ENCODE data around the gene SERPINB6.
A peak's percentile ranks its signal among the peaks of the same experiment; 100 is the strongest.
"Not testable (repeated sequence)": the region's sequence is repeated elsewhere in the genome, so short reads cannot be mapped to it uniquely, and the experiment has no call there.

Gene SERPINB6

DNA sequence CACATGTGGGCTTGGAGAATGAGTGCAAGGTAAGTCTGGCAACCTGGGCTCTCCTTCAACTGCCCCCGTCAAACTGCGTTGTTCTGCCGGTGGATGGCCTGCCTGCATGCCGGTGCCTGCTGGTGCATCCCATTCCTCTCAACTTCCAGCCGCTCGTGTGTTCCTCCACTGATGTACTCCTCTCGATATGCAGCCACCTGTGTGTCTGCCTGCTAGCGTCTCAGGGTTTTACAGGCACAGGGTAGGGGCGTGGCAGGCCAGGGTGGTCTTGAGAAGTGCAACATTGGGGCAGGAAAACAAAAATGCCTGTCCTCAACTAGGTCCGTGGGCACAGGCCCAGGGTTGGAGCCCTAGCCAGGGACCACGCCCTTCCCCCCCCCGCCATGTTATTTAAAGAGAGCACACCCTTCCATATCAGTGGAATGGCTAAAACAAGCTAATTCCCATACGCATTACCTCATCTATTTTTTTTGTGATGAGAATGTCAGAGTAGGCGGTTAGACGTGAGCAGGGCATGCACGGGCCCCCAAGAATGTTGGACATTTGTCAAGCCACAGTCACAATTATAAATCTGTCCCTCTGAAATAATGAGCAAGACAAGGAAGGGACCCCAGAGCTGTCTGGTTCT, 33.2 kb downstream of the SERPINB6 start:
- DNase-seq (ENCODE audit: low spot score): no peak

DNA sequence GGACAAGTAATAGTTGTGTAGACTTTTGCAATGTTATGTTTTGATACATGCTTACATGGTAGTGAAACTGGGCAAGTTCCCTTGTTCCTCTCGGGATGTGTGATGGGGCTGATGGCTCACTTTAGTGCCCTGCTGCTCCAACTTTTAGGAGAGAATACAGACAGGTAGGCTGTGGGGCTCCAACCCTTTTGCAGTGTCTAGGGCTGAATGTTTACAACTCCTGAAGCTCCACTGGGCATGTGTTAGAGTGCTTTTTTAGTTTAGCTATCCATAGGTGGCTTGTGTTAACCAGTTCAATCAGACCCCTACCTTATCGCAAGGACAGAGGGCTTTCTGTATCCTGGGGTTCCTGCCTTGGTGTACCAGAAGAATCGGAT, 33.8 kb downstream of the SERPINB6 start:
- no peak for DNase-seq (ENCODE audit: low spot score)

DNA sequence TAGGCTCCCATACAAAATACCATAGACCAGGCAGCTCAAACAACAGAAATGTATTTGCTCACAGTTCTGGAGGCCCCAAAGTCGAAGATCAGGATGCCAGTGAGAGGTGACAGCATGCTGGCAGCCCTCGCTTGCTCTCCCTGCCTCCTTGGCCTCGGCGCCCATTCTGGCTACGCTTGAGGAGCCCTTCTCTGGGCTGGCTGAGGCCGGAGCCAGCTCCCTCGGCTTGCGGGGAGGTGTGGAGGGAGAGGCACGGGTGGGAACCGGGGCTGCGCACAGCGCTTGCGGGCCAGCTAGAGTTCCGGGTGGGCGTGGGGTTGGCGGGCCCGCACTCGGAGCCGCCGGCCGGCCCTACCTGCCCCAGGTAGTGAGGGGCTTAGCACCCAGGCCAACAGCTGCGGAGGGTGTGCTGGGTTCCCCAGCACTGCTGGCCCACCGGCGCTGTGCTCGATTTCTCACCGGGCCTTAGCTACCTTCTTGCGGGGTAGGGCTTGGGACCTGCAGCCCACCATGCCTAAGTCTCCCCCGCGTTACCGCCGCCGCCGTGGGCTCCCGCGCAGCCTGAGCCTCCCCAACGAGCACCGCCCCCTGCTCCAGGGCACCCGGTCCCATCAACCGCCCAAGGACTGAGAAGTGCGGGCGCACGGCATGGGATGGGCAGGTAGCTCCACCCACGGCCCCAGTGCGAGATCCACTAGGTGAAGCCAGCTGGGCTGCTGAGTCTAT, 35.6 kb downstream of the SERPINB6 start:
- DNase-seq (ENCODE audit: low spot score): no peak

DNA sequence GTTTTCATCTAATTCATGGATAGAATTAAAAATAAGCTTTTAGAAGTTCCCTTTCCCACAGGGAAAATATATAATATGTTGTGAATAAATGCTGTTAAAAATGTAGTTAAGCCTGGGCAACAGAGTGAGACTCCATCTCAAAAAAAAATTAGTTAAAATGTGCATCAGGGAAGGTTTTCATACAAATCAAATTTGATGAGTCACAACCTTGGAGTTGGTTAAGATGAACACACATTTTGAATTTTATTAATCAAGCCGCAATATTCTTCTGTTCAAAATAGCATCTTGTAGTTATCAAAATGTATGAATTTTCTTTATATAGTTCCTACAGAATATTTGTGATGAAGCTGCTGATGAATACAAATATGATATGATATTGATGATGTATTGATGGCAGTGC, 37.3 kb downstream of the SERPINB6 start:
- no peak for DNase-seq (ENCODE audit: low spot score)

DNA sequence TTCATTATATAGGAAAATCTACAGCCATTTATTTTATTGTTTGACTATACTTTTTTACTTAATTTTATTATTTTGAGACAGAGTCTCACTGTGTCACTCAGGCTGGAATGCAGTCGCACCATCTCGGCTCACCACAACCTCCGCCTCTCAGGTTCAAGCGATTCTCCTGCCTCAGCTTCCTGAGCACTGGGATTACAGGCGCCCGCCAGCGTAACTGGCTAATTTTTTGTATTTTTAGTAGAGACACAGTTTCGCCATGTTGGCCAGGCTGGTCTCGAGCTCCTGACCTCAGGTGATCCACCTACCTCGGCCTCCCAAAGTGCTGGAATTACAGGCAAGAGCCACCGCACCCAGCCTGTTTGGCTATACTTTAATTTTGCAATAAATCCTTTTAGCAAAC, 38.5 kb downstream of the SERPINB6 start:
- DNase-seq (ENCODE audit: low spot score): not testable (repeated sequence)

DNA sequence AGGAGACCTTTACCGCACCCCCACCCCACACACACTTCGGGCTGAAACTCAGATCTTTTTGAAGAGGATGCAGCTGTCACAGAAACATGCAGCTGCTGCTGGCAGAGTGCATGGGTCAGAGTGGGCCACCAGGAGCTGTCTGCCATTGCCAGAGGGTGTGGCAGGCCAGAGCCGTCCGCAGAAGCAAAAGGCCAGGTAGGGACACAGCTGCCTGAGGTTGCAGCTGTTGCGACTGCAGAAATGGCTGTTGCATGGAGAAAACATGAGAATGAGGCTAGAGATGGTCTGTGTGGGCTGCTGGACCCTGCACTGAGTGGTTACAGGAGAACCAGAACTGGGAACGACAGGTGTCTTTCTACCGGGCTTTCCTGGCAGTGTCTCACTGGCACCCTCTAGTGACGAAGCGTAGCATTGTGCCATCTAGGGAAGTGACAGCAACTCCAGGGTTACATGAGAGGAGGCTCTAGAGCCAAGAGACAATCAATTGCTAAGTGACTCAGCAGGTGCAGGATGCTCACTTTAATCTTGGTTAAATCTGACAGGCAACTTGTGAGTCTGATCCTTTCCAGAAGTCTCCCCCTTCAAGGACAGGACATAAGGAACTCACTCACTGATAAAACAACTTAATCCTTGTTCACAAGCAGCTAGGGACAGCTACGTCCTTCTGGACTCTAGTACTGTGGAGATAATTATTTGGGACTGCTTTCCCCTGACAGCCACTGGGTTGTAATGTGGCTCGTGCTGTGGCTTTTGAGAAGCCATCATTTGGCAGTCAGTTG, 39.2 kb downstream of the SERPINB6 start:
- peak; percentile 94 for DNase-seq (ENCODE audit: low spot score)

DNA sequence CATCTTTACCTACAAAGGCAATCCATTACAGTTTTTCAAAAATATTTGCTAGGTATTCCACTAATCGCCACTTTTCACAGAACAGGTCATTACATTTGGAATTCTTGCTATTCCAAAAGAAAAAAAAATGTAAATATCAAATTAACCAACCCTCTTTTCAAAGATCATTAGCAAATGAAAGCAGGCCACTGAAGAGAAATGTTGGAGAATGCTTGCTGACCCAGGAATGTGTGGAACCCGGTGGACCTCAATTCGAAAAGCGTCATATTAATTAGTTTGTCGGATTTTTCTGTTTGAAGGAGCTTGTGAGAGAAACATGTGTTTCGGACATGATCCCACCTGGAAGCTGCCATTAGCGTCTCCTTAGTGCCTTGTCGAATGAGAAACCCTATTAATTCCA, 40.3 kb downstream of the SERPINB6 start:
- DNase-seq (ENCODE audit: low spot score): no peak

DNA sequence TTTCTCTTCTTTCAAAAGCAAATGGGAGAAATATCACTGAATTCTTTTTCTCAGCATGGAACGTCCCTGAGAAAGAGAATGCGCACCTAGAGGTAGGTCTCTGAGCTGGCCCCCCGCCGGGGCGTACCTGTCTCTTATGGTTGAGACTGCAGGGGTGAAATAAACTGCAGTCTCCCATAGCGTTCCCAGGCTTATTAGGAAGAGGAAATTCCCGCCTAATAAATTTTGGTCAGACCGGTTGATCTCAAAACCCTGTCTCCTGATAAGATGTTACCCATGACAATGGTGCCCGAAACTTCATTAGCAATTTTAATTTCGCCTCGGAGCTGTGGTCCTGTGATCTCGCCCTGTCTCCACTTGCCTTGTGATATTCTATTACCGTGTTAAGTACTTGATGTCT, 43.4 kb downstream of the SERPINB6 start:
- DNase-seq (ENCODE audit: low spot score): not testable (repeated sequence)

DNA sequence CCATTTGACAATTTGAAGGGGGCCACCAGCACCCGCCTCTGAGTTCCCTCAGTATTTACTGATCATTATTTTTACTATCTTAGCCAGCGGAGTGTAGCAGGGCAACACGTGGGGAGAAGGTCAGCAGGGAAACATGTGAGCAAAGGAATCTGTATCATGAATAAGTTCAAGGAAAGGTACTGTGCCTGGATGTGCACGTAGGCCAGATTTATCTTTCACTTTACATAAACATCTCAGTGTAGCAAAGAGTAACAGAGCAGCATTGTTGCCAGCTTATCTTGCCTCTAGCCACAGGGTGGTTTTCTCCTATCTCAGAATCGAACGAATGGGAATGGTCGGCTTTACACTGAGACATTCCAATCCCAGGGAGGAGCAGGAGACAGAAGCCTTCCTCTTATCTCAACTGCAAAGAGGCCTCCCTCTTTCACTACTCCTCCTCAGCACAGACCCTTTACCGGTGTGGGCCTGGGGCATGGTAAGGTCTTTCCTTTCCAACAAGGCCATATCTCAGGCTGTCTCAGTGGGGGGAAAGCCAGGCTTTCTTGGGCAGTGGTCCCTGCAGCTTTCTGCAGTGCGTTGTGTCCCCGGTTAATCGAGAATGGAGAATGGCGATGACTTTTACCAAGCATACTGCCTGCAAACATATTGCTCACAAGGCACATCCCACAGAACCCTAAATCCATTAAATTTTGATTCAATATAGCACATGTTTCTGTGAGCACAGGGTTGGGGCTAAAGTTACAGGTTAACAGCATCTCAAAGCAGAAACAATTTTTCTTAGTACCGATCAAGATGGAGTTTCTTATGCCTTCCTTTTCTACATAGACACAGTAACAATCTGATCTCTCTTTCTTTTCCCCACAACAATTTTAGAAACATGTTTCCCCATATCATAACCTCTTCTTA, 45.3 kb downstream of the SERPINB6 start:
- not testable (repeated sequence) for DNase-seq (ENCODE audit: low spot score)

DNA sequence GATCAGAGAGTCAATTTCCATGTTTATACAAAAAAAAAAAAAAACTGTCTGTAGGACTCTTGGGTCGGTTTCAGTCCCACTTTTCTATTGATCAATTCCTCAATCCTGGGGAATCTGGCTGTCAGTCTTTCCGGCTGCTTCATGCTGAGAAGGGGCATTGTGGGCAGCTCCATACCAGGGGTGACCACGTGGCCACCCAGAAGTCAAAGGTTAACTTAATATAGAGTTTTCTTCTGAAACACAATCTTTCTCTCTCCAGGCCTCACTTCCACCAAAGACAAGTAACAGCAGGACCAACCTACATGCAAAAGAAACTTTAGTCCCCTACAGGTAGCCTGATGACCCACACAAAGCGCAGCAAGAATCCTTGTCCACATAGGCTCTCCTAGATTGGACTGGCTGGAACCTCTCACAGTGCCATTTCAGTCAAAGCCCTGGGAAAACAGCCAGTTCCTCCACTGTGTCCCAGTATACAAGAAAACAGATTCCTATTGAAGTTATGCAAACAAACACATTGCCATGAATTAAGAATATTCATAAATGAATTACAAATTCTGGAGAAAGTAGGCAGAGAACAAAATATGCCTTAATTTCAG, 49.7 kb downstream of the SERPINB6 start:
- DNase-seq (ENCODE audit: low spot score): no peak

DNA sequence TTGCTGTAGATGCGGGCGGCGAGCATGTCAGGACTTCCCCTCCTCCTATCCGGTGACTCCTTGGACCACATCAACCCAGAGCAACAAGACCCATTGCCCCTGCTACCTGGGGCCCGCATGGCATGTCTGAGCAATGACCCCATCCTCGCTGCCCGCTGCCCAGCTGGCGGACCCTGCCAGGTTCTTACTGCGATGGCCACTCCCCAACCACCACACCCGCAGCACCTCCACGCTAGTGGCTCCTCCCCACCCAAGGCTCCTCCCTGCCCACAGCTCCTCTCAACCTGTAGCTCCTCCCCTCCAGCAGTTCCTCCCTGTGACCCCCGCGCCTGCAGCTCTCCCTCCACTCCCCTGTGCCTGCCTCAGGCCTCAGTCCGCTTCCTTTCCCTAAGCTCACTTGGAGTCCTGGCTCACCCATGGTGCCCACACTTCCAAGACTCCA, 50.7 kb downstream of the SERPINB6 start:
- no peak for DNase-seq (ENCODE audit: low spot score)

DNA sequence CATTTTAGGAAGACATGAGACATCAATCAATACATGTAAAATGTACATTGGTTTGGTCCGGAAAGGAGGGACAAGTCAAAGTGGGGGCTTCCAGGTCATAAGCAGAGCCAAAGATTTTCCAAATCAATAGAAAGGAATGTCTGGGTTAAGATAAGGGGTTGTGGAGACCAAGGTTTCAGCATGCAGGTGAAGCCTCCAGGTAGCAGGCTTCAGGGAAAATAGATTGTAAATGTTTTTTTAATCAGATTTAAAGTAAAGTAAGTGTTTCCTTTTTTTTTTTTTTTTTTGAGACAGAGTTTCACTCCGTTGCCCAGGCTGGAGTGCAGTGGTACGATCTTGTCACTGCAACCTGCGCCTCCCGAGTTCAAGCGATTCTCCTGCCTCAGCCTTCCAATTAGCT, 51.5 kb downstream of the SERPINB6 start:
- no peak for DNase-seq (ENCODE audit: low spot score)

DNA sequence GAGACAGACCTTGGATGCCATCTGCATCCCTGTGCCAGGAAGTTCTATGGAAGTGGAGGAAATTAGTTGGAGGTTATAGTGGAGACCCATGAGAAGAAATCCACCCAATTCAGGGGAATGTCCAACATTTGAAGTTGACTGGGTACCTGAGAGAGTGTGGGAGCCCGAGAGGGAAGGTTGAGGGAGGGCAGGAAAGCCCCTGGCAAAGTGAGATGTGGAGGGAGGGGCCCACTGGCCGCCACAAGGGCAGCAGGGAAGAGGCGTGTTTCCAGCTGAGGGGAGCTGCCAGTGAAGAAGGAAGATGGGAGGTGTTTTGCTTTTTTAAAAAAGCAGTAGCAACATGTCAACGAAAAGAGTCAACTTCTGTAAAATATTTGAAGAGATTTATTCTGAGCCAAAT, 52.0 kb downstream of the SERPINB6 start:
- no peak for DNase-seq (ENCODE audit: low spot score)

DNA sequence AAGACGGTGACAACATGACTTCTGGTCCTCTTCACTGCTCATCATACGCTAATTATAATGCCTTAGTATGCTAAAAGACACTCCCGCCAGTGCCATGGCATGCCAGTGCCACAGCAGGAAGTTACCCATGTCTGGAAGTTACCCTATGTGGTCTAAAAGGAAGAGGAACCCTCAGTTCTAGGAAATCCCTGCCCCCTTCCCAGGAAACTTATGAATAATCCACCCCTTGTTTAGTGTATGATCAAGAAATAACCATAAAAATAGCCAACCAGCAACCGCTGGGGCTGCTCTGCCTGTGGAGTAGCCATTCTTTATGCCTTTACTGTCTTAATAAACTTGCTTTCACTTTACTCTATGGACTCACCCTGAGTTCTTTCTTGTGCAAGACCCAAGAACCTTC, 52.4 kb downstream of the SERPINB6 start:
- no peak for DNase-seq (ENCODE audit: low spot score)

DNA sequence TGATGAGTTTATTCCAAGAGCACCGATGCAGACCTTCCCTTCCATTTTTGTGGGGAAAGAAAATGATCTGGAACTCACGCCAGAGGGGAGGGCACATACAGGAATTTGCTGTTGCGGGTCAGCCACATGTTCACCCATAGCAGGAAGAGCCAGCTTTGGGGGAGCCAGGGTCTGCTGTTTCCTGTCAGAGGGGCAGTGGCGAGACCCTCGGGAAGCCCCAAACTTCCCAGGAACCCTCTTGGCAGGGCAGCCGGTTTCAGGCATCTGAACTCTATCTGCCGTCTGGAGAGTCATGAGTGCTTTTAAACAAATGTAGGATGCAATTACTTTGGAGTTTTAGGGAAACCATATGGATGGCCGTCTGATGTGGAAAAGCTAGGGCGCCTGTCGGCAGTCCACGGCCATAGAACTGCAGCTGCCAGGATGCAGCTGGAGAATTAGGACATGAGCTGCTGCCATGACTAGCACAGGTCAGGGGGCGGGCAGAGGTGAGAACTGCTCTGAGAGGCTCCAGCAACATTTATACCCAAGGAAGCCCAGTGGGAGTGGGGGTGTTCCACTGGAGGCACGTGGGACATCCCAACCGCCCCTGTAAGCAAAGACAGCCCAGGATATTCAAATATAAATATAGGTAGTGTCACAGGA, 53.4 kb downstream of the SERPINB6 start:
- DNase-seq (ENCODE audit: low spot score): no peak

DNA sequence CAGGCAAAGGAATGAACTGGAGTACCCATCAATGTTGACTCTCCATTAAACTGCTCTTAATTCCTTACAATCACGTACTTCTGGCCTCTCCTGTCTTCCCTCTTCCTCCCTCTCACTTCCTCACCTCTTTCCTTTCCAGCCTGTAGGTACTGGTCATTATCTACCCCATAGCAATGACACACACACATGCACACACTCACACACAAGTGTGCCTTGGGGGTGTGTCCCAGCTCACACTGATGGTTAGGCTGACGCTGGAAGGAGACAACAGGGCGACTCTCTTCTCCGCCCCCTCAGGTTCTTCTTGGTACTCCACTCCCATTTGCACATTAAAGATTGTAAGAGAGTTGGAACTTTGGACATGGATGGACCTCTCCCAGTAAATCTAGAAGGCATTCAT, 54.3 kb downstream of the SERPINB6 start:
- DNase-seq (ENCODE audit: low spot score): no peak

DNA sequence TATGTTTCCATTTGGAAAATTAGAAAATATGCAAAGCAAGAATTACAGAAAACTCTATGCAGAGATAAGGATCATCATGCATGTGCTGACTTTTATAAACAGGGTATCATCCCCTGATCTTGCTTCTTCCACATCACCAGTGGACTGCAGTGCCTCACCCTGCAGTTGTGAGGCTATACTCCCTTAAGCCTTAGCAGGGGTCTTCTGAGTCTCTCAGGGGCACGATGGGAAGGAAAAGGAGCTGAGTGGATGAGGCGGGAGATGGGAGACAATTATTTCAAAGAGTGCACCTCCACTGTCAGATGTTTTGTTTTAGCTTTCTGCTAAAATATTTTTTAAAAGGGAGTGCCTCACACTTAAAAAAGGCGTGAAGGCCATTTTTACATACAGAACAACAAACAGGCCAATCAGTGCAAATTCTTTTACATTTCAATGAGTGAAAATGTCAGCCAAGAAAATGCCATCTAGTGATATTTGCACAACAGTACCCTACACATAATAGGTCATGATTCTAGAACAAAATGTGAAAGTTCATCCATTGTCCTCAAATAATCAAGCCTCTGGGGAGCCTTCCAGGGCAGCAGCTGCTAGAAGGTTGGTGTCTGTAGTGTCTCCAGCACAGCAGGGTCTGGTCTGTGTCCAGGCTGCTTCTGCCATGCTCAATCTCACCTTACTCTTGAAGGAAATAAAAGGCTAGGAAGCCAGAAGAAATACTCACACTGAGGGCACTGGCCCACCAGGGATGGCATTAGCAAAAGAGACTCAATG, 55.0 kb downstream of the SERPINB6 start:
- DNase-seq (ENCODE audit: low spot score): no peak

DNA sequence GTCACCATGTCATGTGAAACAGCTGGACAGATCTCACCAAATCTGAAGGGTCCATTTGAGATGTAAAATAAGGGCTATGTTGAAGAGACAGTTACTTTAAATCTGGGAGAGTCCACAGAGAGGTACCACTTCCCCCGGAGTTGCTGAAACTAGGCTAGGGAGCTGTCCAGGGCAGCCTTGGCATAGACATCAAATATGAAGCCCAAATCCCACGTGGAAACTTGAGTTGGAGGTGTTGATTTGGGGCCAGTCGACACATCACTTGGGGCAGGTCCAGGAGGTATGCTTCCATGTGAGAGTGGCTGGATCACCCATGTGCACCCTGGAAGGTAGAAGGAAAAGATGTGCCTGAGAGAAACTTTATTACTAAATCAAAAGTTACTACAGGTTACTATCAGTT, 56.2 kb downstream of the SERPINB6 start:
- DNase-seq (ENCODE audit: low spot score): no peak

DNA sequence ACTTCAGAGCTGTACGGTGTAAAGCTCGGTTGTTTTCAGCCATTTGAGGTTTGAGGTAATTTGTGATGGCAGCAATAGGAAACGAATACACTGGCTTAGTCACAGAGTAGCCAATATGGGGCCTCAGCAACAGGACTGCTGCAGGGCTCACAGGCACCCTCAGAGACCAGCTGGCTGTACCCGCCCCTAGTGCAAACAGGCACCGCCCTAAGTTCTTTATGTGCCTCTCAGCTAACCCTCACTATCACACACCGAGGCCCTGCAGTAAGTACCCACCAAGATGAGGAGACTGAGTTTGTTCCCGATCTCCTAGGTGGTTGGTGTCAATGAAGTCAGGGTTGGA, 57.1 kb downstream of the SERPINB6 start:
- DNase-seq (ENCODE audit: low spot score): no peak

DNA sequence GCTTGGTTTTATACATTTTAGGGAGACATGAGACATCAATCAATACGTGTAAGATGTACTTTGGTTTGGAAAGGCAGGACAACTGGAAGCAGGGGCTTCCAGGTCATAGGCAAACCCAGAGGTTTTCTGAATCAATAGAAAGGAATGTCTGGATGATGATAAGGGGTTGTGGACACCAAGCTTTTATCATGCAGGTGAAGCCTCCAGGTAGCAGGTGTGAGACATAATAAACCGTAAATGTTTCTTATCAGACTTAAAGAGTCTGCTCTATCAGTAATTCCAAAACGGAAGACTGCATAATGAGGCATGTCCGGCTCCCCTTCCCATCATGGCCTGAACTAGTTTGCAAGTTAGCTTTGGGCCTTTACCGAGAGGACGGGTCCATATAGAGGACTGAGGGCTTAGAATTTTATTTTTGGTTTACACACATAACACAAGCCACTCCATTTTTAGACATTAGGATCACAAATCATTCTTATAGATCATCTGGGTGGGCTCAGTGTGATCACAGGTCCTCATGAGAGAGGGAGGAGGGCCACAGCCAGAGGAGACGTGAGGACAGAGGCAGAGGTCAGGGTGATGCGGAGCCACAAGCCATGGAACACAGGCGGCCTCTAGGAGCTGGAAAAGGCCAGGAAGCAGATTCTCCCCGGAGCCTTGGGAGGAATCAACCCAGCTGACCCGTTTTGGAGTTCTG, 57.6 kb downstream of the SERPINB6 start:
- no peak for DNase-seq (ENCODE audit: low spot score)
